ENCODE measurements around the gene RHBDF1. TPM values are rescaled to one million over a fixed set of nuclear protein-coding genes. Genes with fewer than 3 reads are reported as not detected.
A peak's percentile ranks its signal among the peaks of the same experiment; 100 is the strongest.

Gene RHBDF1
- total and polyA plus RNA-seq, 9 of the 15 experiments (the other 6 are each of a cell fraction or from before 2014, with no cell fraction given) = 1.0 to 8.2 (median 4.2) TPM

GRCh38 chr16:96935-97381, 24.5 kb upstream of the RHBDF1 start (continued):
- TF ChIP-seq RAD21 (CRISPR knock-in tag; conservative IDR thresholded peaks at IDR 0.05 in 1 of 2, IDR thresholded peaks at IDR 0.05 in 1 of 2) = peak; percentile 97
- no peak for TF ChIP-seq ZNF121 (CRISPR knock-in tag; conservative IDR thresholded peaks at IDR 0.05)
- TF ChIP-seq POLR2H (tag; IDR thresholded peaks at IDR 0.05; ENCODE audit: low read depth) = no peak
- TF ChIP-seq RCOR1 (IDR thresholded peaks at IDR 0.05; ENCODE audit: borderline replicate concordance in 1 of 2, low read depth in 2 of 2, low read length in 2 of 2) = peak; percentile 28 to 90; a peak in 3 of 4 replicates
- TF ChIP-seq, protein P1, sequence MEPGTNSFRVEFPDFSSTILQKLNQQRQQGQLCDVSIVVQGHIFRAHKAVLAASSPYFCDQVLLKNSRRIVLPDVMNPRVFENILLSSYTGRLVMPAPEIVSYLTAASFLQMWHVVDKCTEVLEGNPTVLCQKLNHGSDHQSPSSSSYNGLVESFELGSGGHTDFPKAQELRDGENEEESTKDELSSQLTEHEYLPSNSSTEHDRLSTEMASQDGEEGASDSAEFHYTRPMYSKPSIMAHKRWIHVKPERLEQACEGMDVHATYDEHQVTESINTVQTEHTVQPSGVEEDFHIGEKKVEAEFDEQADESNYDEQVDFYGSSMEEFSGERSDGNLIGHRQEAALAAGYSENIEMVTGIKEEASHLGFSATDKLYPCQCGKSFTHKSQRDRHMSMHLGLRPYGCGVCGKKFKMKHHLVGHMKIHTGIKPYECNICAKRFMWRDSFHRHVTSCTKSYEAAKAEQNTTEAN (CRISPR knock-in tag; IDR thresholded peaks at IDR 0.05) = 0 out of 2 replicates have a peak, but pooled peaks have one; percentile 24
- no peak for TF ChIP-seq E2F3 (CRISPR knock-in tag; IDR thresholded peaks at IDR 0.05)
- TF ChIP-seq, protein P2, sequence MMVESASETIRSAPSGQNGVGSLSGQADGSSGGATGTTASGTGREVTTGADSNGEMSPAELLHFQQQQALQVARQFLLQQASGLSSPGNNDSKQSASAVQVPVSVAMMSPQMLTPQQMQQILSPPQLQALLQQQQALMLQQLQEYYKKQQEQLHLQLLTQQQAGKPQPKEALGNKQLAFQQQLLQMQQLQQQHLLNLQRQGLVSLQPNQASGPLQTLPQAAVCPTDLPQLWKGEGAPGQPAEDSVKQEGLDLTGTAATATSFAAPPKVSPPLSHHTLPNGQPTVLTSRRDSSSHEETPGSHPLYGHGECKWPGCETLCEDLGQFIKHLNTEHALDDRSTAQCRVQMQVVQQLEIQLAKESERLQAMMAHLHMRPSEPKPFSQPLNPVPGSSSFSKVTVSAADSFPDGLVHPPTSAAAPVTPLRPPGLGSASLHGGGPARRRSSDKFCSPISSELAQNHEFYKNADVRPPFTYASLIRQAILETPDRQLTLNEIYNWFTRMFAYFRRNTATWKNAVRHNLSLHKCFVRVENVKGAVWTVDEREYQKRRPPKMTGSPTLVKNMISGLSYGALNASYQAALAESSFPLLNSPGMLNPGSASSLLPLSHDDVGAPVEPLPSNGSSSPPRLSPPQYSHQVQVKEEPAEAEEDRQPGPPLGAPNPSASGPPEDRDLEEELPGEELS (CRISPR knock-in tag; IDR thresholded peaks at IDR 0.05; ENCODE audit: borderline replicate concordance) = no peak
- TF ChIP-seq, protein P3, sequence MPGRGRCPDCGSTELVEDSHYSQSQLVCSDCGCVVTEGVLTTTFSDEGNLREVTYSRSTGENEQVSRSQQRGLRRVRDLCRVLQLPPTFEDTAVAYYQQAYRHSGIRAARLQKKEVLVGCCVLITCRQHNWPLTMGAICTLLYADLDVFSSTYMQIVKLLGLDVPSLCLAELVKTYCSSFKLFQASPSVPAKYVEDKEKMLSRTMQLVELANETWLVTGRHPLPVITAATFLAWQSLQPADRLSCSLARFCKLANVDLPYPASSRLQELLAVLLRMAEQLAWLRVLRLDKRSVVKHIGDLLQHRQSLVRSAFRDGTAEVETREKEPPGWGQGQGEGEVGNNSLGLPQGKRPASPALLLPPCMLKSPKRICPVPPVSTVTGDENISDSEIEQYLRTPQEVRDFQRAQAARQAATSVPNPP (IDR thresholded peaks at IDR 0.05; ENCODE audit: borderline replicate concordance, insufficient read depth, insufficient read length) = no peak
- TF ChIP-seq, protein P4, sequence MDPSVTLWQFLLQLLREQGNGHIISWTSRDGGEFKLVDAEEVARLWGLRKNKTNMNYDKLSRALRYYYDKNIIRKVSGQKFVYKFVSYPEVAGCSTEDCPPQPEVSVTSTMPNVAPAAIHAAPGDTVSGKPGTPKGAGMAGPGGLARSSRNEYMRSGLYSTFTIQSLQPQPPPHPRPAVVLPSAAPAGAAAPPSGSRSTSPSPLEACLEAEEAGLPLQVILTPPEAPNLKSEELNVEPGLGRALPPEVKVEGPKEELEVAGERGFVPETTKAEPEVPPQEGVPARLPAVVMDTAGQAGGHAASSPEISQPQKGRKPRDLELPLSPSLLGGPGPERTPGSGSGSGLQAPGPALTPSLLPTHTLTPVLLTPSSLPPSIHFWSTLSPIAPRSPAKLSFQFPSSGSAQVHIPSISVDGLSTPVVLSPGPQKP (CRISPR knock-in tag; IDR thresholded peaks at IDR 0.05) = no peak
- TF ChIP-seq, protein P5, sequence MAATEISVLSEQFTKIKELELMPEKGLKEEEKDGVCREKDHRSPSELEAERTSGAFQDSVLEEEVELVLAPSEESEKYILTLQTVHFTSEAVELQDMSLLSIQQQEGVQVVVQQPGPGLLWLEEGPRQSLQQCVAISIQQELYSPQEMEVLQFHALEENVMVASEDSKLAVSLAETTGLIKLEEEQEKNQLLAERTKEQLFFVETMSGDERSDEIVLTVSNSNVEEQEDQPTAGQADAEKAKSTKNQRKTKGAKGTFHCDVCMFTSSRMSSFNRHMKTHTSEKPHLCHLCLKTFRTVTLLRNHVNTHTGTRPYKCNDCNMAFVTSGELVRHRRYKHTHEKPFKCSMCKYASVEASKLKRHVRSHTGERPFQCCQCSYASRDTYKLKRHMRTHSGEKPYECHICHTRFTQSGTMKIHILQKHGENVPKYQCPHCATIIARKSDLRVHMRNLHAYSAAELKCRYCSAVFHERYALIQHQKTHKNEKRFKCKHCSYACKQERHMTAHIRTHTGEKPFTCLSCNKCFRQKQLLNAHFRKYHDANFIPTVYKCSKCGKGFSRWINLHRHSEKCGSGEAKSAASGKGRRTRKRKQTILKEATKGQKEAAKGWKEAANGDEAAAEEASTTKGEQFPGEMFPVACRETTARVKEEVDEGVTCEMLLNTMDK (IDR thresholded peaks at IDR 0.05; ENCODE audit: borderline replicate concordance, insufficient read depth, low read depth, low read length, poor library complexity, severe bottlenecking) = peak; percentile 97
- TF ChIP-seq, protein P6, sequence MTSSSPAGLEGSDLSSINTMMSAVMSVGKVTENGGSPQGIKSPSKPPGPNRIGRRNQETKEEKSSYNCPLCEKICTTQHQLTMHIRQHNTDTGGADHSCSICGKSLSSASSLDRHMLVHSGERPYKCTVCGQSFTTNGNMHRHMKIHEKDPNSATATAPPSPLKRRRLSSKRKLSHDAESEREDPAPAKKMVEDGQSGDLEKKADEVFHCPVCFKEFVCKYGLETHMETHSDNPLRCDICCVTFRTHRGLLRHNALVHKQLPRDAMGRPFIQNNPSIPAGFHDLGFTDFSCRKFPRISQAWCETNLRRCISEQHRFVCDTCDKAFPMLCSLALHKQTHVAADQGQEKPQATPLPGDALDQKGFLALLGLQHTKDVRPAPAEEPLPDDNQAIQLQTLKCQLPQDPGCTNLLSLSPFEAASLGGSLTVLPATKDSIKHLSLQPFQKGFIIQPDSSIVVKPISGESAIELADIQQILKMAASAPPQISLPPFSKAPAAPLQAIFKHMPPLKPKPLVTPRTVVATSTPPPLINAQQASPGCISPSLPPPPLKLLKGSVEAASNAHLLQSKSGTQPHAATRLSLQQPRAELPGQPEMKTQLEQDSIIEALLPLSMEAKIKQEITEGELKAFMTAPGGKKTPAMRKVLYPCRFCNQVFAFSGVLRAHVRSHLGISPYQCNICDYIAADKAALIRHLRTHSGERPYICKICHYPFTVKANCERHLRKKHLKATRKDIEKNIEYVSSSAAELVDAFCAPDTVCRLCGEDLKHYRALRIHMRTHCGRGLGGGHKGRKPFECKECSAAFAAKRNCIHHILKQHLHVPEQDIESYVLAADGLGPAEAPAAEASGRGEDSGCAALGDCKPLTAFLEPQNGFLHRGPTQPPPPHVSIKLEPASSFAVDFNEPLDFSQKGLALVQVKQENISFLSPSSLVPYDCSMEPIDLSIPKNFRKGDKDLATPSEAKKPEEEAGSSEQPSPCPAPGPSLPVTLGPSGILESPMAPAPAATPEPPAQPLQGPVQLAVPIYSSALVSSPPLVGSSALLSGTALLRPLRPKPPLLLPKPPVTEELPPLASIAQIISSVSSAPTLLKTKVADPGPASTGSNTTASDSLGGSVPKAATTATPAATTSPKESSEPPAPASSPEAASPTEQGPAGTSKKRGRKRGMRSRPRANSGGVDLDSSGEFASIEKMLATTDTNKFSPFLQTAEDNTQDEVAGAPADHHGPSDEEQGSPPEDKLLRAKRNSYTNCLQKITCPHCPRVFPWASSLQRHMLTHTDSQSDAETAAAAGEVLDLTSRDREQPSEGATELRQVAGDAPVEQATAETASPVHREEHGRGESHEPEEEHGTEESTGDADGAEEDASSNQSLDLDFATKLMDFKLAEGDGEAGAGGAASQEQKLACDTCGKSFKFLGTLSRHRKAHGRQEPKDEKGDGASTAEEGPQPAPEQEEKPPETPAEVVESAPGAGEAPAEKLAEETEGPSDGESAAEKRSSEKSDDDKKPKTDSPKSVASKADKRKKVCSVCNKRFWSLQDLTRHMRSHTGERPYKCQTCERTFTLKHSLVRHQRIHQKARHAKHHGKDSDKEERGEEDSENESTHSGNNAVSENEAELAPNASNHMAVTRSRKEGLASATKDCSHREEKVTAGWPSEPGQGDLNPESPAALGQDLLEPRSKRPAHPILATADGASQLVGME (CRISPR knock-in tag; IDR thresholded peaks at IDR 0.05) = no peak
